Glutamatergic neuron (in vitro differentiated cells): ENCODE data around the gene SPACDR. TPM values are rescaled to one million over a fixed set of nuclear protein-coding genes. Genes with fewer than 3 reads are reported as not detected.

Experiments
- DNase-seq: peaks from one replicate; pipeline ENCODE4 v3.0.0; 2022
- H3K27ac Mint-ChIP-seq: one replicate; pipeline ENCODE4 v1.8.0; 2020; ENCODE audit warnings: mild to moderate bottlenecking, mixed read lengths, inconsistent platforms; ENCODE audit not compliant: unreplicated experiment
- H3K27me3 Mint-ChIP-seq: one replicate; pipeline ENCODE4 v1.8.0; 2020; ENCODE audit warnings: mild to moderate bottlenecking, moderate library complexity, mixed read lengths, inconsistent platforms; ENCODE audit not compliant: unreplicated experiment
- H3K36me3 Mint-ChIP-seq: one replicate; pipeline ENCODE4 v1.8.0; 2020; ENCODE audit warnings: mild to moderate bottlenecking, mixed read lengths, inconsistent platforms; ENCODE audit not compliant: unreplicated experiment
- H3K4me1 Mint-ChIP-seq: one replicate; pipeline ENCODE4 v1.8.0; 2020; ENCODE audit warnings: mild to moderate bottlenecking, low read depth, mixed read lengths, inconsistent platforms; ENCODE audit not compliant: unreplicated experiment
- H3K4me3 Mint-ChIP-seq: one replicate; pipeline ENCODE4 v1.8.0; 2020; ENCODE audit warnings: mild to moderate bottlenecking, mixed read lengths, inconsistent platforms; ENCODE audit not compliant: unreplicated experiment
- H3K9me3 Mint-ChIP-seq: one replicate; pipeline ENCODE4 v1.8.0; 2020; ENCODE audit warnings: mild to moderate bottlenecking, moderate library complexity, mixed read lengths, inconsistent platforms; ENCODE audit not compliant: unreplicated experiment
- CTCF ChIP-seq: fragments of 200-600 bp; sonication (generic); IDR thresholded peaks from one replicate; pipeline ENCODE4 v1.5.0; 2021; ENCODE audit not compliant: partially characterized antibody, unreplicated experiment
- total RNA-seq: library from RNA; stranded (reverse); fragmentation: NEBNext Ultra II Directional; extraction: Animal tissue kit (Norgen Biotek cat#: 25700); gene quantifications from one replicate; pipeline ENCODE4 v1.2.1, GENCODE V29; 2021; ENCODE audit not compliant: unreplicated experiment

The SPACDR gene
- total RNA-seq, 1 donor from 2014 or later, result 1.7 TPM

- peak overlapping the region; percentile 72 for H3K27ac Mint-ChIP-seq
- H3K36me3 Mint-ChIP-seq, result no peaks in the 10 kb centered on the region
- H3K4me1 Mint-ChIP-seq, result peaks cover 8% of the 10 kb centered on the region
- no peak for TF ChIP-seq CTCF
- peaks cover 23% of the 10 kb centered on the region for H3K9me3 Mint-ChIP-seq
- DNase-seq, result no peak
- H3K27me3 Mint-ChIP-seq, result peaks cover 17% of the 10 kb centered on the region
- H3K4me3 Mint-ChIP-seq, result no peak overlapping the region
These were observed 30.3 kb downstream of the SPACDR start for GRCh38 chr7:100433592-100434296.

GRCh38 chr7:100433276-100433591 lies 30.8 kb downstream of the SPACDR start:
- Mint-ChIP-seq H3K9me3 (peaks cover 27% of the 10 kb centered on the region), H3K27me3 (peaks cover 22% of the 10 kb centered on the region), H3K4me1 (peaks cover 8% of the 10 kb centered on the region), H3K4me3 (no peak overlapping the region), H3K36me3 (no peaks in the 10 kb centered on the region), H3K27ac (peak overlapping the region; percentile 72)
- TF ChIP-seq CTCF, result no peak
- DNase-seq, result no peak

- Mint-ChIP-seq H3K9me3 (peaks cover 28% of the 10 kb centered on the region), H3K36me3 (no peaks in the 10 kb centered on the region)
These were observed 31.3 kb downstream of the SPACDR start for GRCh38 chr7:100432621-100433275.

GRCh38 chr7:100432053-100432452 lies 32.0 kb downstream of the SPACDR start:
- H3K9me3 Mint-ChIP-seq, result peaks cover 29% of the 10 kb centered on the region
- TF ChIP-seq CTCF, result no peak
- H3K4me1 Mint-ChIP-seq, result peaks cover 8% of the 10 kb centered on the region
- peaks cover 26% of the 10 kb centered on the region for H3K27me3 Mint-ChIP-seq
- no peak for DNase-seq
- H3K36me3 Mint-ChIP-seq, result no peaks in the 10 kb centered on the region
- peak overlapping the region; percentile 65 for H3K4me3 Mint-ChIP-seq
- H3K27ac Mint-ChIP-seq, result no peak overlapping the region

More at GRCh38 chr7:100432621-100433275, 31.3 kb downstream of the SPACDR start:
- Mint-ChIP-seq H3K4me3 (no peak overlapping the region), H3K27me3 (peaks cover 26% of the 10 kb centered on the region), H3K4me1 (peaks cover 8% of the 10 kb centered on the region), H3K27ac (no peak overlapping the region)
- no peak for TF ChIP-seq CTCF
- no peak for DNase-seq

- TF ChIP-seq CTCF, result no peak
- Mint-ChIP-seq H3K36me3 (no peaks in the 10 kb centered on the region), H3K4me1 (peaks cover 8% of the 10 kb centered on the region), H3K9me3 (peaks cover 26% of the 10 kb centered on the region), H3K4me3 (peak overlapping the region; percentile 65), H3K27ac (peak overlapping the region; percentile 52), H3K27me3 (peaks cover 24% of the 10 kb centered on the region)
- DNase-seq, result no peak
These were observed 32.7 kb downstream of the SPACDR start for GRCh38 chr7:100431286-100431735.
